ENCODE measurements around the gene PLXNA3.

DNA sequence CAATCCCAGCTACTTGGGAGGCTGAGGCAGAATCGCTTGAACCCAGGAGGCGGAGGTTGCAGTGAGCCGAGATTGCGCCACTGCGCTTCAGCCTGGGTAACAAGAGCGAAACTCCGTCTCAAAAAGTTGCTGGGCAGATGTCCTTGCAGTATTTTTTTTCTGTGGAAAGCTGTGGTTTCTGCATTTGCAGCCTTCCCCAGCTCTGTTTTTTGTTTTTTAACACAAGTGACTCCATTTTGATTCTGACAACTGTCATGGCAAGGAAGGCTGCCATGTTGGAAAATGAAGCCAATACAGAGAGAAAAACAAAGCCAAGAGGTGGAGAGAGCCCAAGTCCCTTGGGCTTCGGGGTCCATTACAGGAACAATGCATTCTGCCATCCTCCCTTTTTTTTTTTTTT, 44.0 kb downstream of the PLXNA3 start:
- TF ChIP-seq POLR2A (IDR thresholded peaks at IDR 0.05), result no peak
- TF ChIP-seq, protein P1, sequence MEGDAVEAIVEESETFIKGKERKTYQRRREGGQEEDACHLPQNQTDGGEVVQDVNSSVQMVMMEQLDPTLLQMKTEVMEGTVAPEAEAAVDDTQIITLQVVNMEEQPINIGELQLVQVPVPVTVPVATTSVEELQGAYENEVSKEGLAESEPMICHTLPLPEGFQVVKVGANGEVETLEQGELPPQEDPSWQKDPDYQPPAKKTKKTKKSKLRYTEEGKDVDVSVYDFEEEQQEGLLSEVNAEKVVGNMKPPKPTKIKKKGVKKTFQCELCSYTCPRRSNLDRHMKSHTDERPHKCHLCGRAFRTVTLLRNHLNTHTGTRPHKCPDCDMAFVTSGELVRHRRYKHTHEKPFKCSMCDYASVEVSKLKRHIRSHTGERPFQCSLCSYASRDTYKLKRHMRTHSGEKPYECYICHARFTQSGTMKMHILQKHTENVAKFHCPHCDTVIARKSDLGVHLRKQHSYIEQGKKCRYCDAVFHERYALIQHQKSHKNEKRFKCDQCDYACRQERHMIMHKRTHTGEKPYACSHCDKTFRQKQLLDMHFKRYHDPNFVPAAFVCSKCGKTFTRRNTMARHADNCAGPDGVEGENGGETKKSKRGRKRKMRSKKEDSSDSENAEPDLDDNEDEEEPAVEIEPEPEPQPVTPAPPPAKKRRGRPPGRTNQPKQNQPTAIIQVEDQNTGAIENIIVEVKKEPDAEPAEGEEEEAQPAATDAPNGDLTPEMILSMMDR (IDR thresholded peaks at IDR 0.05), result no peak

Measured in adrenal gland (tissue), 5 donors.